Stomach smooth muscle (tissue), 2 donors: ENCODE measurements around the gene ARHGAP21.
"Not testable (repeated sequence)": the region's sequence is repeated elsewhere in the genome, so short reads cannot be mapped to it uniquely, and the experiment has no call there.

Source experiments
- H3K27ac ChIP-seq: one replicate; pipeline ENCODE4 v1.7.0; 2013; ENCODE audit warnings: mild to moderate bottlenecking, low read length, inconsistent platforms
- H3K27me3 ChIP-seq, 2 donors: one replicate each; pipeline ENCODE4 v1.7.0; 2013; ENCODE audit warnings: low read length in 2 of 2; ENCODE audit not compliant: insufficient read depth in 2 of 2, control insufficient read depth in 1 of 2
- H3K36me3 ChIP-seq, 2 donors: one replicate each; pipeline ENCODE4 v1.7.0; 2013; ENCODE audit warnings: low read length in 2 of 2; ENCODE audit not compliant: control insufficient read depth in 2 of 2, insufficient read depth in 2 of 2
- H3K4me1 ChIP-seq: one replicate; pipeline ENCODE4 v1.7.0; 2013; ENCODE audit warnings: low read length; ENCODE audit not compliant: control insufficient read depth, insufficient read depth
- H3K4me3 ChIP-seq, 2 donors: one replicate each; pipeline ENCODE4 v1.7.0; 2013; ENCODE audit warnings: low read length in 2 of 2
- H3K9ac ChIP-seq, 2 donors: one replicate each; pipeline ENCODE4 v1.7.0; 2013; ENCODE audit warnings: low read length in 2 of 2, mild to moderate bottlenecking in 1 of 2
- H3K9me3 ChIP-seq, 2 donors: one replicate each; pipeline ENCODE4 v1.7.0; 2013; ENCODE audit warnings: low read length in 2 of 2; ENCODE audit not compliant: control insufficient read depth in 2 of 2
- donor health status: healthy.
- donor health status: Pancreatic carcinoma.

ARHGAP21 gene

DNA sequence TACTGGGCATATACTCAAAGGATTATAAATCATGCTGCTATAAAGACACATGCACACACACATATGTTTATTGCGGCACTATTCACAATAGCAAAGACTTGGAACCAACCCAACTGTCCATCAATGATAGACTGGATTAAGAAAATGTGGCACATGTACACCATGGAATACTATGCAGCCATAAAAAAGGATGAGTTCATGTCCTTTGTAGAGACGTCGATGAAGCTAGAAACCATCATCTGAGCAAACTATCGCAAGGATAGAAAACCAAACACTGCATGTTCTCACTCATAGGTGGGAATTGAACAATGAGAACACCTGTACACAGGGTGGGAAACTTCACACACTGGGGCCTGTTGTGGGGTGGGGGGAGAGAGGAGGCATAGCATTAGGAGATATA lies 65.4 kb downstream of the ARHGAP21 start:
- H3K9me3 ChIP-seq, H3K27ac ChIP-seq, H3K4me3 ChIP-seq, H3K36me3 ChIP-seq, H3K9ac ChIP-seq, H3K4me1 ChIP-seq, H3K27me3 ChIP-seq: not testable (repeated sequence)

GRCh38 chr10:24656326-24656725 lies 67.4 kb downstream of the ARHGAP21 start:
- H3K36me3 ChIP-seq, H3K27ac ChIP-seq, H3K27me3 ChIP-seq, H3K9me3 ChIP-seq, H3K9ac ChIP-seq, H3K4me1 ChIP-seq, H3K4me3 ChIP-seq: not testable (repeated sequence)

- Histone ChIP-seq H3K27me3 (no peaks in the 10 kb centered on the region), H3K9me3 (no peaks in the 10 kb centered on the region), H3K36me3 (peaks cover 0 to 3% of the 10 kb centered on the region in 2 donors), H3K4me1 (peaks cover 2% of the 10 kb centered on the region), H3K9ac (no peak overlapping the region), H3K27ac (no peak overlapping the region), H3K4me3 (no peak overlapping the region)
These were observed 71.2 kb downstream of the ARHGAP21 start for GRCh38 chr10:24652381-24652957.

DNA sequence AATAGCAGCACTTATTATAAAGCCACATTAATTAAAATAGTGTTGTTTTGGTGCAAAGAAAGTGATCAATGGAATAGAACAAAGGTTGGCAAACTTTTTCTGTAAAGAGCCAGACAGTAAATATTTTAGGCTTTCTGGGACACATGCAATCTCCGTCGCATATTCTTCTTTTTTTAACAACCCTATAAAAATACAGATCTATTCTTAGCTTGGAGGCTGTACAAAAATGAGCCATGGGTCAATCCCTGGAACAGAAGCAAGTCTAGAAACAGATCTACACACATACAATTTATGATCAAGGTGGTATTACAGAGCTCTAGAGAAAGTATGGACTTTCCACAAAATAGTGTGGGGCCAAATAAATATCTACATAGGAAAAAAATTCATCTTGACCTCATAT lies 71.8 kb downstream of the ARHGAP21 start:
- no peaks in the 10 kb centered on the region for H3K9me3 ChIP-seq
- H3K4me1 ChIP-seq = peaks cover 2% of the 10 kb centered on the region
- no peaks in the 10 kb centered on the region for H3K27me3 ChIP-seq
- H3K36me3 ChIP-seq = peaks cover 0 to 3% of the 10 kb centered on the region in 2 donors
- H3K27ac ChIP-seq = no peak overlapping the region
- H3K9ac ChIP-seq = no peak overlapping the region
- H3K4me3 ChIP-seq = no peak overlapping the region

DNA sequence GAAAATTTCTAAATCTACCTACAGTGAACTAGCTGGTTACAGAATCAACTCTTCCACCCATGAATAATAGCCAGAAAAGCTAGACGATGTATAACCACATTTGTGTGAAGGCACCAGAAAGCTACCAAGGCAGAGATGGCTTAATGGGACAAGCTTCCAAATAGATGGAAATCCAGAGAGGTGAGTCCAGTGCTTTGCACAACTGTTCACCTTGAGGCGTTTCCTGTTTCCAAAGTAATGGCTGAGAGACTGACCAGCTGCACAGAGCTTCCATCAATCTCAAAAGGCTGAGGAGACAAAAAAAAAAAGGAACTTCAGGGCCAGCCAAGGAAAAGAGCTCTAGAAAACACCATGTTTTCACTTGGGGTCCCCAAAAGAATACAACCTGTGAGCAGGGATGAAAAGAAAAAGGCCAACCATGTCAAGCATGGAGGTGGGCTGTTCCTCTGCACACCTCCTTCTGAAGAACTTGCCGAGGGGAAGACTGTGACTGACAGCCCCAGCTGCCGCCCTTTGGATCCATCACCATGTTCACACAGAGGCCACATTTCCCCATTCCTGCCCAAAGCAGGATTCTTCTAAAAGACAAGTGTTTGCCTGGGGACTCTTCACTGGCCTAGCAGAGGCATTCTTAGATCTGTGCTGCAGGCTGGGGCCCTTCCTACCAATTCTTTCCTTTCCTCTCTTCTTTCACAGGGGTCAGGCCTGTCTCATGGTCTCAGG lies 72.9 kb downstream of the ARHGAP21 start:
- H3K27ac ChIP-seq = no peak overlapping the region

GRCh38 chr10:24645784-24646183 lies 77.9 kb downstream of the ARHGAP21 start:
- H3K4me3 ChIP-seq = no peak overlapping the region
- H3K9ac ChIP-seq = no peak overlapping the region
- no peaks in the 10 kb centered on the region for H3K4me1 ChIP-seq
- H3K27ac ChIP-seq = no peak overlapping the region
- no peaks in the 10 kb centered on the region for H3K9me3 ChIP-seq
- H3K27me3 ChIP-seq = no peaks in the 10 kb centered on the region
- H3K36me3 ChIP-seq = no peaks in the 10 kb centered on the region

More for the DNA sequence above, 72.9 kb downstream of the ARHGAP21 start:
- no peak overlapping the region for H3K9ac ChIP-seq
- peaks cover 0 to 3% of the 10 kb centered on the region in 2 donors for H3K36me3 ChIP-seq
- H3K4me1 ChIP-seq = peaks cover 2% of the 10 kb centered on the region
- H3K4me3 ChIP-seq = no peak overlapping the region
- H3K9me3 ChIP-seq = no peaks in the 10 kb centered on the region
- no peaks in the 10 kb centered on the region for H3K27me3 ChIP-seq

- Histone ChIP-seq H3K9me3 (no peaks in the 10 kb centered on the region), H3K9ac (no peak overlapping the region), H3K4me3 (no peak overlapping the region), H3K36me3 (no peaks in the 10 kb centered on the region), H3K27ac (no peak overlapping the region), H3K4me1 (no peaks in the 10 kb centered on the region), H3K27me3 (no peaks in the 10 kb centered on the region)
These were observed 78.7 kb downstream of the ARHGAP21 start for GRCh38 chr10:24645022-24645421.

DNA sequence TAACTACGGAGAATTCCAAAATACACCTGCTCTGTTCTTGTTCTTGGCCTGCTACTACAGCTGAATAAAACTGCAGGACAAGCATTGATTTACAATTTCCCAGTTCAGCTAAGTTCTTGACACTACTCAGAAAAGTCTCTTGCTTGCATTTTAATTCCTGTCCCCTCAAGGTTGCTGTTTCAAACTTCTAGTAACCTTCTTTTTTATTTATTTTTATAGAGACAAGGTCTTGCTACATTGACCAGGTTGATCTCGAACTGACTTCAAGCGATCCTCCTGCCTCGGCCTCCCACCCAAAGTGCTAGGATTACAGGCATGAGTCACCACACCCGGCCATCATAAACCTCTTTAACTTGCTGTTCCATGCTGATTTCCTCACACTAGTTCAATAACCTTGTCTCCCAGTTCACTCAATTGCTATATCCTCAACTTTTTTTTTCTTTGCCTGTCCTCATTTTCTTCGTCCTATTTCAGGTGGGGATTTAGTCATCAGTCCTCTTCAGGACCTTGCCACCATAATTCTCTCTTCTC lies 79.9 kb downstream of the ARHGAP21 start:
- Histone ChIP-seq H3K27ac (no peak overlapping the region), H3K4me1 (no peaks in the 10 kb centered on the region), H3K9ac (no peak overlapping the region), H3K4me3 (no peak overlapping the region), H3K27me3 (no peaks in the 10 kb centered on the region), H3K36me3 (no peaks in the 10 kb centered on the region), H3K9me3 (no peaks in the 10 kb centered on the region)

DNA sequence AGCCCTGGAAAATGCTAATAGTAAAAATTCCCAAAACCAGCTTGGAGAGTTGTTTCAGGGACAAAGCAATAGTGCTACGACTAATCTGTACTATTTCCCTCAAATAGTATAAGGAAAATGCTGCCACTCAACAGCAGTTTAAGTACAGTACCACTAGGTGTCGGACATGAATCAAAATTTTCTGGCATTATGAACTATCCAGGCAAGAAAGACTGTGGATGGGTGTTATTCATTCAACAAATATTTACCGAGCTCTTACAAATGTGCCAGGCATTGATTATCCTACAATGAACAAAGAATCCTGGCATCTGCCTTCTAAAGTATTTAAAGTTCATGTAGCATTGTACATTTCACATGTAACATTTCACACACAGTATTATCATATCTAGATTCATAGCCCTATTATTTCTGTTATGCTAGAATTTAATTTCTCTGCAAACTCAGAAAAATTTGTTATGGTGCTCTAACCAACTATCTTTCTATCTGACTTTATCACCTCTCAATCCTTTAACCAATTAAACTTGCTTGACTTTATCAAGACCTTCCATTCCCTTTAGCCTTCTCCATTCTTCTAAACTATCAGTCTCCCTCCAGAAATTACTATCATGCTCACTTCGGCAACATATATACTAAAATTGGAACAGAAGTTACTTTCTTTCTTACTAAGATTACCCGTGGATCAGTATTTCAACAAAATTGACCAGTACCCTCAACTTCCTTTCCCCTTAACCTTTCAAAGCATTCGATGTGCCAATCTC lies 80.6 kb downstream of the ARHGAP21 start:
- no peak overlapping the region for H3K27ac ChIP-seq
- no peaks in the 10 kb centered on the region for H3K27me3 ChIP-seq
- H3K9ac ChIP-seq = no peak overlapping the region

DNA sequence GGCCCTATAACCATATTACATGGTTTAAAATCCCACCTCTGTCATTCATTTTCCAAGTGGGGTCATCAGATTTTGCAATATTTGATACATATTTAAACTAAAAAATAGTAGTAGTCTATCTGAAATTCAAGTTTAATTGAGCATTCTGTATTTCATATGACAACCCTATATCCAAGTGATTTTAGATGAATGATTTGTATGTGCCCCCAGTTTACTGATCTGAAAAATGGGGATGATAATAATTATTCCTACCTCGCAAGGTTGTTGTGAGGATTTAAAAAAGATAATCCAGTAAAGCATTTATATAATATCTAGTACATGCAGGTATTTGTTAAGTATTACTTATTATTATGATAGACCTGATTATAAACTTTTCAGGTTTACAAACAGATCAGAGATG lies 84.6 kb downstream of the ARHGAP21 start:
- Histone ChIP-seq H3K27me3 (no peaks in the 10 kb centered on the region), H3K9me3 (no peaks in the 10 kb centered on the region), H3K36me3 (no peaks in the 10 kb centered on the region), H3K4me3 (no peak overlapping the region), H3K27ac (no peak overlapping the region), H3K9ac (no peak overlapping the region), H3K4me1 (no peaks in the 10 kb centered on the region)

More for the DNA sequence above, 80.6 kb downstream of the ARHGAP21 start:
- H3K36me3 ChIP-seq = no peaks in the 10 kb centered on the region
- H3K9me3 ChIP-seq = no peaks in the 10 kb centered on the region
- H3K4me1 ChIP-seq = no peaks in the 10 kb centered on the region
- no peak overlapping the region for H3K4me3 ChIP-seq
